HepG2 (cell line): ENCODE results near the gene ZNF511. TPM values are rescaled to one million over a fixed set of nuclear protein-coding genes. Genes with fewer than 3 reads are reported as not detected.

Experiments
- ATAC-seq: fragments of 200-7000 bp; cut with Tn5 transposase; 3 replicates; pipeline ENCODE4 v1.9.1; 2020; ENCODE audit warnings: mild to moderate bottlenecking, moderate library complexity
- BruUV-seq: library from RNA; stranded (reverse); fragments of 400-500 nt; replicated peaks from 2 replicates; lab custom pipeline; 2021; lab: Mats Ljungman, UMichigan
- CTCF ChIA-PET: fragments of 300-600 bp; formaldehyde crosslinking; extraction: SDS; loops from one replicate; lab custom pipeline; 2021; ENCODE audit warnings: low total read pairs, inconsistent platforms, low intra/inter-chr PET ratio; lab: Yijun Ruan, JAX
- POLR2A ChIA-PET: fragments of 350-600 bp; sonication (Branson Sonifier 250); formaldehyde crosslinking; loops from one replicate; lab custom pipeline; 2020; ENCODE audit warnings: antibody characterized with exemption, inconsistent platforms; lab: Yijun Ruan, JAX
- DNase-seq: peaks from one replicate; pipeline ENCODE4 v3.0.0-alpha.2; 2015; ENCODE audit warnings: low spot score
- FAIRE-seq: peaks from 3 replicates; lab custom pipeline; 2011; peaks lifted over from hg19 to GRCh38; lab: Jason Lieb, UNC
- H2AFZ ChIP-seq: one replicate; pipeline ENCODE4 v1.6.1; 2011; ENCODE audit warnings: low read length, inconsistent platforms
- H3K27ac ChIP-seq: fragments of 300-600 bp; 3 replicates; pipeline ENCODE4 v1.8.0; 2011; ENCODE audit warnings: mixed run types, mild to moderate bottlenecking, mixed read lengths, low read length, inconsistent platforms; ENCODE audit not compliant: insufficient read depth; ENCODE audit errors: extremely low read length
- H3K27me3 ChIP-seq, 2 experiments: fragments of 200-600 bp in 1 of 2; 2 replicates in 1 of 2; 3 replicates in 1 of 2; pipeline versions ENCODE4 v1.6.0 to v1.8.0; 2011; ENCODE audit warnings: low read length in 2 of 2, mild to moderate bottlenecking in 2 of 2, moderate library complexity in 2 of 2, inconsistent platforms in 1 of 2; ENCODE audit not compliant: insufficient read depth in 2 of 2, control insufficient read depth in 1 of 2
- H3K36me3 ChIP-seq, 2 experiments: fragments of 200-600 bp in 1 of 2; replicated peaks in 1 of 2; 2 replicates in 1 of 2; 3 replicates in 1 of 2; pipeline versions ENCODE4 v1.5.1 to v1.8.0; 2011; ENCODE audit warnings: low read length in 2 of 2, inconsistent platforms in 1 of 2; ENCODE audit not compliant: insufficient read depth in 2 of 2, control insufficient read depth in 1 of 2
- H3K4me1 ChIP-seq: 2 replicates; pipeline ENCODE4 v1.5.1; 2012; ENCODE audit warnings: low read length, inconsistent platforms; ENCODE audit not compliant: insufficient read depth
- H3K4me2 ChIP-seq: 2 replicates; pipeline ENCODE4 v1.6.0; 2011; ENCODE audit warnings: low read depth, low read length, inconsistent platforms
- H3K4me3 ChIP-seq, 3 experiments: fragments of 200-600 bp in 1 of 3; sonication (generic), shearing (Covaris generic) in 1 of 3; replicated peaks in 1 of 3; 2 replicates each; pipeline ENCODE4 v1.5.1; 2011 to 2016; ENCODE audit warnings: low read length in 3 of 3, inconsistent platforms in 2 of 3, low read depth in 2 of 3, mild to moderate bottlenecking in 2 of 3, control low read depth in 1 of 3, mixed read lengths in 1 of 3; ENCODE audit not compliant: insufficient read depth in 1 of 3
- H3K79me2 ChIP-seq: one replicate; pipeline ENCODE4 v1.6.1; 2011; ENCODE audit warnings: low read length, inconsistent platforms; ENCODE audit not compliant: insufficient read depth
- H3K9ac ChIP-seq: 2 replicates; pipeline ENCODE4 v1.6.0; 2011; ENCODE audit warnings: mild to moderate bottlenecking, low read depth, low read length, inconsistent platforms; ENCODE audit not compliant: insufficient read depth
- H3K9me3 ChIP-seq: 2 replicates; pipeline ENCODE4 v1.5.1; 2012; ENCODE audit warnings: mild to moderate bottlenecking, low read length
- H4K20me1 ChIP-seq: 2 replicates; pipeline ENCODE4 v1.6.0; 2011; ENCODE audit warnings: inconsistent platforms, mild to moderate bottlenecking, low read length, moderate library complexity; ENCODE audit not compliant: insufficient read depth
- FIP1L1 ChIP-seq: fragments of 200-400 bp; formaldehyde crosslinking; IDR thresholded peaks from 2 replicates; pipeline ENCODE4 v1.6.1; 2018; ENCODE audit warnings: low read depth, mild to moderate bottlenecking, low read length, moderate library complexity, borderline replicate concordance; ENCODE audit not compliant: insufficient read depth
- FOXJ3 ChIP-seq: sonication (generic); formaldehyde crosslinking; IDR thresholded peaks from 2 replicates; pipeline ENCODE4 v1.4.0; 2020; ENCODE audit warnings: missing genetic modification reagents, mild to moderate bottlenecking, borderline replicate concordance
- NR3C1 ChIP-seq: sonication (generic); formaldehyde crosslinking; IDR thresholded peaks from 2 replicates; pipeline ENCODE4 v1.4.0; 2020; ENCODE audit warnings: missing genetic modification reagents
- RFX3 ChIP-seq: IDR thresholded peaks from 2 replicates; pipeline ENCODE4 v1.6.1; 2016; ENCODE audit warnings: missing biosample characterization, missing genetic modification reagents
- RORA ChIP-seq: sonication (generic); formaldehyde crosslinking; IDR thresholded peaks from 2 replicates; pipeline ENCODE4 v1.5.0; 2020; ENCODE audit warnings: mild to moderate bottlenecking, missing genetic modification reagents, moderate library complexity
- TEAD2 ChIP-seq: sonication (generic); formaldehyde crosslinking; IDR thresholded peaks from 2 replicates; pipeline ENCODE4 v1.9.0; 2021; ENCODE audit warnings: missing genetic modification reagents
- WGBS: methylation state at CpG from one replicate; pipeline ENCODE4 v1.1.6; 2017; ENCODE audit warnings: low lambda C conversion rate; 5-methylcytosine and 5-hydroxymethylcytosine counted together
- in situ Hi-C: cut with HindIII; loops from 2 replicates; pipeline ENCODE4 v1.10.0; 2017; ENCODE audit warnings: low pct_unique_long_range_greater_than_20kb; ENCODE audit not compliant: extremely low pct_ligation_motif_present
- intact Hi-C: fragments of 100-400 bp; cut with micrococcal nuclease; formaldehyde crosslinking; loops from one replicate; pipeline ENCODE4 v1.10.0; 2022; ENCODE audit not compliant: unreplicated experiment
- polyA plus RNA-seq, 8 experiments: library from polyadenylated mRNA; depleted of rRNA in 3 of 8; stranded (reverse) in 7 of 8; unstranded in 1 of 8; fragments of >200 nt; fragmentation: Illumina TruSeq in 4 of 8; extraction: Trizol in 4 of 8; gene quantifications; 2 replicates each; pipeline versions ENCODE4 v1.2.1 to v1.2.3, GENCODE V29; 2011 to 2016; ENCODE audit warnings: low read depth in 4 of 8, missing spikeins in 1 of 8, mixed read lengths in 1 of 8; ENCODE audit not compliant: insufficient read depth in 1 of 8
- total RNA-seq, 5 experiments: library from RNA; depleted of rRNA; stranded (reverse); fragments of >200 nt; fragmentation: Illumina TruSeq; extraction: Trizol; gene quantifications; 2 replicates each; pipeline ENCODE4 v1.2.3, GENCODE V29; 2016; ENCODE audit warnings: low read depth in 1 of 5
- TF ChIP-seq, protein P1 (sequence below): sonication (generic); formaldehyde crosslinking; IDR thresholded peaks from 2 replicates; pipeline ENCODE4 v1.4.0; 2020; ENCODE audit warnings: mild to moderate bottlenecking, low read depth, missing genetic modification reagents
- TF ChIP-seq, protein P2 (sequence below): conservative IDR thresholded peaks from 2 replicates; pipeline ENCODE4 v1.6.1; 2018; ENCODE audit warnings: missing genetic modification reagents
- TF ChIP-seq, protein P3 (sequence below): sonication (generic); formaldehyde crosslinking; IDR thresholded peaks from 2 replicates; pipeline ENCODE4 v1.4.0; 2020; ENCODE audit warnings: mild to moderate bottlenecking, low read depth, missing genetic modification reagents
- TF ChIP-seq, protein P4 (sequence below): sonication (generic); formaldehyde crosslinking; IDR thresholded peaks from 2 replicates; pipeline ENCODE4 v1.8.0; 2022; ENCODE audit warnings: missing genetic modification reagents, mild to moderate bottlenecking, borderline replicate concordance

Gene ZNF511
- total and polyA plus RNA-seq, 2 of the 13 experiments (the other 11 are each of a cell fraction or from before 2014, with no cell fraction given), result 35.6 to 66.4 TPM

DNA sequence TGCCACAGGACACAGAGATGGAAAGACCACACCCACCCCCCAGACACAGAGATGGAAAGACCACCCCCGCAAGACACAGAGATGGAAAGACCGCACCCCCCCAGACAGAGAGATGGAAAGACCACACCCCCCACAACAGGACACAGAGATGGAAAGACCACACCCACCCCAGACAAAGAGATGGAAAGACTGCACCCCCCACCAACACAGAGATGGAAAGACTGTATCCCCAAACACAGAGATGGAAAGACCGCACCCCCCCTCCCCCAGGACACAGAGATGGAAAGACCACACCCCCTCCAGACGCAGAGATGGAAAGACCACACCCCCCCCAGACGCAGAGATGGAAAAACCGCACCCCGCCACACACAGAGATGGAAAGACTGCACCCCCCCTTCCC, 8.0 kb downstream of the ZNF511 start:
- H3K27ac ChIP-seq, result no peak overlapping the region
- no peak overlapping the region for H2AFZ ChIP-seq
- H3K36me3 ChIP-seq, result peaks cover 5 to 11% of the 10 kb centered on the region in 2 experiments; a peak in 4 of 5 replicates
- TF ChIP-seq RFX3 (CRISPR knock-in tag) (no peak), RORA (CRISPR knock-in tag) (no peak), TEAD2 (CRISPR knock-in tag) (no peak), FIP1L1 (no peak), NR3C1 (CRISPR knock-in tag) (no peak), FOXJ3 (CRISPR knock-in tag) (no peak)
- TF ChIP-seq, protein P1, sequence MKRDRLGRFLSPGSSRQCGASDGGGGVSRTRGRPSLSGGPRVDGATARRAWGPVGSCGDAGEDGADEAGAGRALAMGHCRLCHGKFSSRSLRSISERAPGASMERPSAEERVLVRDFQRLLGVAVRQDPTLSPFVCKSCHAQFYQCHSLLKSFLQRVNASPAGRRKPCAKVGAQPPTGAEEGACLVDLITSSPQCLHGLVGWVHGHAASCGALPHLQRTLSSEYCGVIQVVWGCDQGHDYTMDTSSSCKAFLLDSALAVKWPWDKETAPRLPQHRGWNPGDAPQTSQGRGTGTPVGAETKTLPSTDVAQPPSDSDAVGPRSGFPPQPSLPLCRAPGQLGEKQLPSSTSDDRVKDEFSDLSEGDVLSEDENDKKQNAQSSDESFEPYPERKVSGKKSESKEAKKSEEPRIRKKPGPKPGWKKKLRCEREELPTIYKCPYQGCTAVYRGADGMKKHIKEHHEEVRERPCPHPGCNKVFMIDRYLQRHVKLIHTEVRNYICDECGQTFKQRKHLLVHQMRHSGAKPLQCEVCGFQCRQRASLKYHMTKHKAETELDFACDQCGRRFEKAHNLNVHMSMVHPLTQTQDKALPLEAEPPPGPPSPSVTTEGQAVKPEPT, result no peak
- TF ChIP-seq, protein P2, sequence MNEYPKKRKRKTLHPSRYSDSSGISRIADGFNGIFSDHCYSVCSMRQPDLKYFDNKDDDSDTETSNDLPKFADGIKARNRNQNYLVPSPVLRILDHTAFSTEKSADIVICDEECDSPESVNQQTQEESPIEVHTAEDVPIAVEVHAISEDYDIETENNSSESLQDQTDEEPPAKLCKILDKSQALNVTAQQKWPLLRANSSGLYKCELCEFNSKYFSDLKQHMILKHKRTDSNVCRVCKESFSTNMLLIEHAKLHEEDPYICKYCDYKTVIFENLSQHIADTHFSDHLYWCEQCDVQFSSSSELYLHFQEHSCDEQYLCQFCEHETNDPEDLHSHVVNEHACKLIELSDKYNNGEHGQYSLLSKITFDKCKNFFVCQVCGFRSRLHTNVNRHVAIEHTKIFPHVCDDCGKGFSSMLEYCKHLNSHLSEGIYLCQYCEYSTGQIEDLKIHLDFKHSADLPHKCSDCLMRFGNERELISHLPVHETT (CRISPR knock-in tag), result no peak
- TF ChIP-seq, protein P3, sequence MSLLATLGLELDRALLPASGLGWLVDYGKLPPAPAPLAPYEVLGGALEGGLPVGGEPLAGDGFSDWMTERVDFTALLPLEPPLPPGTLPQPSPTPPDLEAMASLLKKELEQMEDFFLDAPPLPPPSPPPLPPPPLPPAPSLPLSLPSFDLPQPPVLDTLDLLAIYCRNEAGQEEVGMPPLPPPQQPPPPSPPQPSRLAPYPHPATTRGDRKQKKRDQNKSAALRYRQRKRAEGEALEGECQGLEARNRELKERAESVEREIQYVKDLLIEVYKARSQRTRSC (CRISPR knock-in tag), result no peak
- TF ChIP-seq, protein P4, sequence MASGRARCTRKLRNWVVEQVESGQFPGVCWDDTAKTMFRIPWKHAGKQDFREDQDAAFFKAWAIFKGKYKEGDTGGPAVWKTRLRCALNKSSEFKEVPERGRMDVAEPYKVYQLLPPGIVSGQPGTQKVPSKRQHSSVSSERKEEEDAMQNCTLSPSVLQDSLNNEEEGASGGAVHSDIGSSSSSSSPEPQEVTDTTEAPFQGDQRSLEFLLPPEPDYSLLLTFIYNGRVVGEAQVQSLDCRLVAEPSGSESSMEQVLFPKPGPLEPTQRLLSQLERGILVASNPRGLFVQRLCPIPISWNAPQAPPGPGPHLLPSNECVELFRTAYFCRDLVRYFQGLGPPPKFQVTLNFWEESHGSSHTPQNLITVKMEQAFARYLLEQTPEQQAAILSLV, result no peak
- no peak for ATAC-seq
- BruUV-seq, result no TSS peak
- H4K20me1 ChIP-seq, result no peaks in the 10 kb centered on the region
- no peak for DNase-seq
- H3K27me3 ChIP-seq, result peaks cover 0 to 9% of the 10 kb centered on the region in 2 experiments; a peak in 2 of 5 replicates
- H3K4me1 ChIP-seq, result peaks cover 15% of the 10 kb centered on the region
- in situ Hi-C loops, result no loop called here
- no peak overlapping the region for H3K4me3 ChIP-seq
- no peak for FAIRE-seq
- intact Hi-C loops, result no loop called here
- no peaks in the 10 kb centered on the region for H3K79me2 ChIP-seq
- H3K4me2 ChIP-seq, result no peak overlapping the region
- 83% methylated on average over 4 of the region's 7 CpGs for WGBS
- ChIA-PET POLR2A (no interaction called here), CTCF (no interaction called here)
- no peak overlapping the region for H3K9ac ChIP-seq
- no peaks in the 10 kb centered on the region for H3K9me3 ChIP-seq
